SK-N-SH (cell line): ENCODE results near the gene CETN3. TPM values are rescaled to one million over a fixed set of nuclear protein-coding genes. Genes with fewer than 3 reads are reported as not detected.

ENCODE experiments used
- CTCF ChIA-PET: fragments of 300-600, 350-600 bp; formaldehyde crosslinking; extraction: SDS; loops from one replicate; lab custom pipeline; 2021; lab: Yijun Ruan, JAX
- POLR2A ChIA-PET: fragments of 350-600 bp; sonication (Branson Sonifier 250); formaldehyde crosslinking; extraction: SDS; loops from one replicate; lab custom pipeline; 2020; ENCODE audit warnings: antibody characterized with exemption, inconsistent platforms; lab: Yijun Ruan, JAX
- DNase-seq: peaks from one replicate; pipeline ENCODE4 v3.0.0; 2012
- H2AFZ ChIP-seq: fragments of 200-600 bp; sonication (generic); 2 replicates; pipeline ENCODE4 v1.8.1; 2016; ENCODE audit warnings: antibody characterized with exemption, mild to moderate bottlenecking, low read depth
- H3F3A ChIP-seq: fragments of 200-600 bp; sonication (generic); replicated peaks from 2 replicates; pipeline ENCODE3; 2016; ENCODE audit warnings: antibody characterized with exemption, mild to moderate bottlenecking; ENCODE audit not compliant: insufficient read depth
- H3K27ac ChIP-seq, 2 experiments: fragments of 200-500 bp in 1 of 2; fragments of 200-600 bp in 1 of 2; sonication (Bioruptor generic) in 1 of 2; sonication (generic), shearing (Covaris generic) in 1 of 2; 2 replicates each; pipeline versions ENCODE4 v1.5.1 to v1.6.1; 2014 to 2016; ENCODE audit warnings: low read depth in 2 of 2, inconsistent platforms in 1 of 2, low read length in 1 of 2, mild to moderate bottlenecking in 1 of 2, mixed read lengths in 1 of 2
- H3K27me3 ChIP-seq: fragments of 200-600 bp; sonication (generic), shearing (Covaris generic); 2 replicates; pipeline ENCODE4 v1.6.1; 2016; ENCODE audit warnings: mixed run types; ENCODE audit not compliant: insufficient read depth
- H3K36me3 ChIP-seq, 2 experiments: fragments of 200-500 bp in 1 of 2; fragments of 200-600 bp in 1 of 2; sonication (Bioruptor generic) in 1 of 2; sonication (generic) in 1 of 2; replicated peaks in 1 of 2; 2 replicates each; pipeline versions ENCODE3 to v1.5.1; 2014 to 2016; ENCODE audit warnings: low read length in 1 of 2, mild to moderate bottlenecking in 1 of 2; ENCODE audit not compliant: insufficient read depth in 2 of 2, control insufficient read depth in 1 of 2
- H3K4me1 ChIP-seq, 2 experiments: fragments of 200-500 bp in 1 of 2; fragments of 200-600 bp in 1 of 2; sonication (Bioruptor generic) in 1 of 2; sonication (generic), shearing (Covaris generic) in 1 of 2; 2 replicates each; pipeline versions ENCODE4 v1.5.1 to v1.6.1; 2014 to 2016; ENCODE audit warnings: low read depth in 1 of 2, low read length in 1 of 2, mixed run types in 1 of 2; ENCODE audit not compliant: insufficient read depth in 2 of 2, control insufficient read depth in 1 of 2
- H3K4me2 ChIP-seq: fragments of 200-600 bp; sonication (generic), shearing (Covaris generic); 2 replicates; pipeline ENCODE4 v1.6.1; 2017; ENCODE audit warnings: mixed run types
- H3K4me3 ChIP-seq, 2 experiments: fragments of 200-500 bp in 1 of 2; fragments of 200-600 bp in 1 of 2; sonication (Bioruptor generic) in 1 of 2; sonication (generic), shearing (Covaris generic) in 1 of 2; 2 replicates each; pipeline versions ENCODE4 v1.5.1 to v1.8.1; 2014 to 2016; ENCODE audit warnings: low read depth in 2 of 2, inconsistent platforms in 1 of 2, low read length in 1 of 2, mild to moderate bottlenecking in 1 of 2, mixed read lengths in 1 of 2, moderate library complexity in 1 of 2
- H3K79me2 ChIP-seq: fragments of 200-600 bp; sonication (generic); 2 replicates; pipeline ENCODE4 v1.8.1; 2017; ENCODE audit warnings: mild to moderate bottlenecking; ENCODE audit not compliant: insufficient read depth
- H3K9ac ChIP-seq: fragments of 200-600 bp; sonication (generic); 2 replicates; pipeline ENCODE4 v1.6.1; 2017; ENCODE audit warnings: mixed run types
- H3K9me2 ChIP-seq: fragments of 200-600 bp; sonication (generic); 2 replicates; pipeline ENCODE4 v1.6.1; 2017; ENCODE audit warnings: mixed run types
- H3K9me3 ChIP-seq: fragments of 200-600 bp; sonication (generic); 2 replicates; pipeline ENCODE4 v1.6.1; 2017; ENCODE audit warnings: mixed run types, mild to moderate bottlenecking, moderate library complexity
- H4K20me1 ChIP-seq: fragments of 200-600 bp; sonication (generic); 2 replicates; pipeline ENCODE4 v1.6.1; 2017; ENCODE audit warnings: mild to moderate bottlenecking, mixed run types; ENCODE audit not compliant: insufficient read depth
- EZH2phosphoT487 ChIP-seq: fragments of 200-600 bp; sonication (generic); IDR thresholded peaks from 2 replicates; pipeline ENCODE4 v1.6.1; 2017; ENCODE audit warnings: low read depth, mixed run types, mild to moderate bottlenecking, antibody characterized with exemption, moderate library complexity, borderline replicate concordance
- FOSL2 ChIP-seq: IDR thresholded peaks from 2 replicates; pipeline ENCODE4 v1.4.0; 2012; ENCODE audit warnings: low read depth, mild to moderate bottlenecking, moderate library complexity, borderline replicate concordance
- FOXJ3 ChIP-seq: sonication (generic); formaldehyde crosslinking; IDR thresholded peaks from 2 replicates; pipeline ENCODE4 v1.5.1; 2020; ENCODE audit warnings: mild to moderate bottlenecking, missing genetic modification reagents
- FOXM1 ChIP-seq: IDR thresholded peaks from 2 replicates; pipeline ENCODE4 v1.4.0; 2012; ENCODE audit warnings: low read depth, mild to moderate bottlenecking
- GATA2 ChIP-seq: sonication (generic); formaldehyde crosslinking; IDR thresholded peaks from 2 replicates; pipeline ENCODE4 v1.5.0; 2020; ENCODE audit warnings: mild to moderate bottlenecking, missing genetic modification reagents
- MXI1 ChIP-seq: IDR thresholded peaks from 2 replicates; pipeline ENCODE4 v1.6.1; 2012; ENCODE audit warnings: mild to moderate bottlenecking, low read depth, low read length, improper control_type of control experiment
- NFIC ChIP-seq: IDR thresholded peaks from 2 replicates; pipeline ENCODE4 v1.4.0; 2012; ENCODE audit warnings: borderline replicate concordance
- POLR2AphosphoS5 ChIP-seq: IDR thresholded peaks from 2 replicates; pipeline ENCODE4 v1.6.1; 2012; ENCODE audit warnings: low read depth, low read length
- RCOR1 ChIP-seq: fragments of 150-350 bp; IDR thresholded peaks from 2 replicates; pipeline ENCODE4 v1.6.1; 2017; ENCODE audit warnings: antibody characterized with exemption, low read length
- RFX5 ChIP-seq: IDR thresholded peaks from 2 replicates; pipeline ENCODE4 v1.6.1; 2012; ENCODE audit warnings: mild to moderate bottlenecking, improper control_type of control experiment, low read length
- SIN3A ChIP-seq: IDR thresholded peaks from 2 replicates; pipeline ENCODE4 v1.6.1; 2012; ENCODE audit warnings: low read depth, mild to moderate bottlenecking, low read length, moderate library complexity, borderline replicate concordance
- SMC3 ChIP-seq: IDR thresholded peaks from 2 replicates; pipeline ENCODE4 v1.6.1; 2012; ENCODE audit warnings: low read depth, low read length, improper control_type of control experiment
- TCF12 ChIP-seq: IDR thresholded peaks from 2 replicates; pipeline ENCODE4 v1.4.0; 2012
- TEAD4 ChIP-seq: IDR thresholded peaks from 2 replicates; pipeline ENCODE4 v1.4.0; 2012; ENCODE audit warnings: mild to moderate bottlenecking, borderline replicate concordance; ENCODE audit not compliant: insufficient read depth
- ZBTB33 ChIP-seq: IDR thresholded peaks from 2 replicates; pipeline ENCODE4 v1.4.0; 2012; ENCODE audit warnings: low read depth, borderline replicate concordance
- WGBS: methylation state at CpG from one replicate; pipeline ENCODE4 v1.1.6; 2017; ENCODE audit warnings: low lambda C conversion rate; 5-methylcytosine and 5-hydroxymethylcytosine counted together
- polyA plus RNA-seq, 3 experiments: library from polyadenylated mRNA; depleted of rRNA; stranded (reverse); fragments of >200 nt; gene quantifications; 2 replicates each; pipeline ENCODE4 v1.2.3, GENCODE V29; 2012
- TF ChIP-seq, protein P1 (sequence below): IDR thresholded peaks from 2 replicates; pipeline ENCODE4 v1.6.1; 2012; ENCODE audit warnings: mild to moderate bottlenecking, low read depth, low read length, moderate library complexity

Gene CETN3
- polyA plus RNA-seq, 1 of the 3 experiments (the other 2 are of a cell fraction), result 3.6 TPM

DNA sequence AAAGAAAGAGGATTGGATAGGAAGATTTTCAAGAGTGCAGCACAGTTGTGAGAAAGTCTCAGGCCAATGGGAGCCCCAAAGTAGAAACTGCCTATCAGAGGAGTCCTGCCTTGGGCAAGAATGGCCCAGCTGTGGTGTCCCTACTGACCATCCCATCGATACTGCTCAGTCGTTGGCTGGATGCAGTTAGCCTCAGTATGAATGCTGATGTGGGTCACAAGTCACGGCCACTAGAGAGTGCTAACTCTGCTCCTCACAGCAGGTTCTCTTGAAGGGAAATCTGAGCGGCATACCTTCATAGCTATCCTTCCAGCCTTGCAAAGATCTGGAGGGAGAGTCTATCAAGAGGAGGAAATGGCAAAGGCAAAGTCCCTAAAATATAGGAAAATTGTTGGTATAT lies 11.6 kb upstream of the CETN3 start:
- no peak for TF ChIP-seq TEAD4
- TF ChIP-seq RCOR1, result no peak
- no peak for TF ChIP-seq TCF12
- TF ChIP-seq EZH2phosphoT487, result no peak
- no peak for TF ChIP-seq MXI1
- no peak for TF ChIP-seq NFIC
- no peak for TF ChIP-seq FOXJ3 (CRISPR knock-in tag)
- no peak for TF ChIP-seq SIN3A
- no peak for TF ChIP-seq FOXM1
- TF ChIP-seq SMC3, result no peak
- TF ChIP-seq FOSL2, result no peak
- TF ChIP-seq ZBTB33, result no peak
- no peak for TF ChIP-seq GATA2 (CRISPR knock-in tag)
- TF ChIP-seq POLR2AphosphoS5, result no peak
- TF ChIP-seq RFX5, result no peak
- TF ChIP-seq, protein P1, sequence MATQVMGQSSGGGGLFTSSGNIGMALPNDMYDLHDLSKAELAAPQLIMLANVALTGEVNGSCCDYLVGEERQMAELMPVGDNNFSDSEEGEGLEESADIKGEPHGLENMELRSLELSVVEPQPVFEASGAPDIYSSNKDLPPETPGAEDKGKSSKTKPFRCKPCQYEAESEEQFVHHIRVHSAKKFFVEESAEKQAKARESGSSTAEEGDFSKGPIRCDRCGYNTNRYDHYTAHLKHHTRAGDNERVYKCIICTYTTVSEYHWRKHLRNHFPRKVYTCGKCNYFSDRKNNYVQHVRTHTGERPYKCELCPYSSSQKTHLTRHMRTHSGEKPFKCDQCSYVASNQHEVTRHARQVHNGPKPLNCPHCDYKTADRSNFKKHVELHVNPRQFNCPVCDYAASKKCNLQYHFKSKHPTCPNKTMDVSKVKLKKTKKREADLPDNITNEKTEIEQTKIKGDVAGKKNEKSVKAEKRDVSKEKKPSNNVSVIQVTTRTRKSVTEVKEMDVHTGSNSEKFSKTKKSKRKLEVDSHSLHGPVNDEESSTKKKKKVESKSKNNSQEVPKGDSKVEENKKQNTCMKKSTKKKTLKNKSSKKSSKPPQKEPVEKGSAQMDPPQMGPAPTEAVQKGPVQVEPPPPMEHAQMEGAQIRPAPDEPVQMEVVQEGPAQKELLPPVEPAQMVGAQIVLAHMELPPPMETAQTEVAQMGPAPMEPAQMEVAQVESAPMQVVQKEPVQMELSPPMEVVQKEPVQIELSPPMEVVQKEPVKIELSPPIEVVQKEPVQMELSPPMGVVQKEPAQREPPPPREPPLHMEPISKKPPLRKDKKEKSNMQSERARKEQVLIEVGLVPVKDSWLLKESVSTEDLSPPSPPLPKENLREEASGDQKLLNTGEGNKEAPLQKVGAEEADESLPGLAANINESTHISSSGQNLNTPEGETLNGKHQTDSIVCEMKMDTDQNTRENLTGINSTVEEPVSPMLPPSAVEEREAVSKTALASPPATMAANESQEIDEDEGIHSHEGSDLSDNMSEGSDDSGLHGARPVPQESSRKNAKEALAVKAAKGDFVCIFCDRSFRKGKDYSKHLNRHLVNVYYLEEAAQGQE, result no peak
- Histone ChIP-seq H3K27me3 (no peaks in the 10 kb centered on the region), H3K9ac (no peak overlapping the region), H3K4me1 (no peaks in the 10 kb centered on the region), H3K36me3 (no peaks in the 10 kb centered on the region), H3K4me2 (no peak overlapping the region), H3K27ac (no peak overlapping the region), H2AFZ (no peak overlapping the region), H3K9me3 (no peaks in the 10 kb centered on the region), H3K9me2 (no peaks in the 10 kb centered on the region), H4K20me1 (no peaks in the 10 kb centered on the region), H3K4me3 (no peak overlapping the region), H3F3A (no peaks in the 10 kb centered on the region), H3K79me2 (no peaks in the 10 kb centered on the region)
- CTCF ChIA-PET, result interaction anchor here (0.9 to 3.1 kb wide), 6 partner anchors 9 to 363 kb away, joined by 3 to 10 read pairs (median 6); no protein-coding TSS in a partner anchor
- DNase-seq, result no peak
- POLR2A ChIA-PET, result no interaction called here
- 40% methylated on average over 4 of the region's 4 CpGs for WGBS
